GM21423 (cell line): ENCODE measurements around the gene OR9A2.

Experiments
- ATAC-seq: cut with Tn5 transposase; IDR thresholded peaks from one replicate; pipeline ENCODE4 v1.9.1; 2021; ENCODE audit warnings: mild to moderate bottlenecking, moderate library complexity; ENCODE audit not compliant: unreplicated experiment

Gene OR9A2

GRCh38 chr7:143023047-143023446 is 3.9 kb downstream of the OR9A2 start:
- ATAC-seq = no peak

- ATAC-seq = no peak
These were observed 8.0 kb downstream of the OR9A2 start for GRCh38 chr7:143018931-143019330.

- no peak for ATAC-seq
These were observed 9.9 kb downstream of the OR9A2 start for GRCh38 chr7:143016996-143017395.

GRCh38 chr7:143015926-143016490 is 10.9 kb downstream of the OR9A2 start:
- no peak for ATAC-seq

- ATAC-seq = peak; percentile 90
These were observed 11.8 kb downstream of the OR9A2 start for GRCh38 chr7:143015084-143015483.

GRCh38 chr7:143013893-143014292 is 13.0 kb downstream of the OR9A2 start:
- ATAC-seq = no peak

GRCh38 chr7:143013473-143013872 is 13.5 kb downstream of the OR9A2 start:
- ATAC-seq = no peak

GRCh38 chr7:143012409-143012808 is 14.5 kb downstream of the OR9A2 start:
- ATAC-seq = no peak

GRCh38 chr7:143012001-143012400 is 14.9 kb downstream of the OR9A2 start:
- ATAC-seq = no peak

GRCh38 chr7:143008007-143008901 is 18.7 kb downstream of the OR9A2 start:
- ATAC-seq = peak; percentile 91

GRCh38 chr7:143005632-143006260 is 21.2 kb downstream of the OR9A2 start:
- no peak for ATAC-seq

GRCh38 chr7:143003393-143004051 is 23.4 kb downstream of the OR9A2 start:
- peak; percentile 62 for ATAC-seq

- no peak for ATAC-seq
These were observed 24.0 kb downstream of the OR9A2 start for GRCh38 chr7:143002898-143003297.

- no peak for ATAC-seq
These were observed 24.8 kb downstream of the OR9A2 start for GRCh38 chr7:143002106-143002505.

- no peak for ATAC-seq
These were observed 26.3 kb downstream of the OR9A2 start for GRCh38 chr7:143000648-143001047.

GRCh38 chr7:142999793-143000192 is 27.1 kb downstream of the OR9A2 start:
- no peak for ATAC-seq

- no peak for ATAC-seq
These were observed 28.0 kb downstream of the OR9A2 start for GRCh38 chr7:142998966-142999365.

GRCh38 chr7:142997456-142997989 is 29.4 kb downstream of the OR9A2 start:
- ATAC-seq = no peak

GRCh38 chr7:142992427-142992826 is 34.5 kb downstream of the OR9A2 start:
- no peak for ATAC-seq

GRCh38 chr7:142984297-142984696 is 42.6 kb downstream of the OR9A2 start:
- no peak for ATAC-seq

GRCh38 chr7:142983825-142984224 is 43.1 kb downstream of the OR9A2 start:
- no peak for ATAC-seq
